Measurements from ENCODE around the gene MOB3A.

DNA sequence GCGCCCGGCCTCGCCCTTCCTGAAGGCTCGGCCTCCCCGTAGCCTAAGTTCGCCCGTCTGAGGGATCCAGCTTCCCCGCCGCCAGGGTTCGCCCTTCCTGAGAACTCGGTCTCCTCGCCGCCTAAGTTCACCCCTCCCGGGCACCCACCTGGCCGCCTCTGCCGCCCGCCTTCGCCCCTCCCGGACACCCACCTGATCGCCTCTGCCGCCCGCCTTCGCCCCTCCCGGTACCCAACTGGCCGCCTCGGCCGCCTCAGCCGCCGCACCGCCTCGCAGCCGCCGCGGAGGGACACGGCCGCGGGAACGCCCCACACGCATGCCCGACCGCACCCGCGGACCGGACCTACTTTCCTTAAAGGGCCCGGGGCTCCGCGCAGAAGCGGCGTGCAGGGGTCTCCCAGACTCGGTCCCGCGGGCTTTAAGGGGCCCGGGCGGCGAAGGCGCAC lies at the start of gene MOB3A:
- TF ChIP-seq CTCF (IDR thresholded peaks at IDR 0.05) (peak in 6 of 7 experiments; percentile 19 to 81 (median 60)), POLR2A (IDR thresholded peaks at IDR 0.05) (peak; percentile 54 to 84 (median 76))

Data from body of pancreas (tissue), 4 donors.